ENCODE results near the gene DNM3.

GRCh38 chr1:171969813-171970212 lies 128.5 kb downstream of the DNM3 start:
- TF ChIP-seq ELF4 (IDR thresholded peaks at IDR 0.05) (no peak), FOXM1 (IDR thresholded peaks at IDR 0.05; ENCODE audit: borderline replicate concordance) (no peak), BHLHE40 (IDR thresholded peaks at IDR 0.05; ENCODE audit: borderline replicate concordance) (no peak)
